GM18909 (cell line): ENCODE results near the gene MAGEA9.
"Not testable (repeated sequence)": the region's sequence is repeated elsewhere in the genome, so short reads cannot be mapped to it uniquely, and the experiment has no call there.

ENCODE experiments used
- ATAC-seq: cut with Tn5 transposase; IDR thresholded peaks from one replicate; pipeline ENCODE4 v1.9.1; 2021; ENCODE audit warnings: mild to moderate bottlenecking; ENCODE audit not compliant: unreplicated experiment, poor library complexity

Gene MAGEA9

DNA sequence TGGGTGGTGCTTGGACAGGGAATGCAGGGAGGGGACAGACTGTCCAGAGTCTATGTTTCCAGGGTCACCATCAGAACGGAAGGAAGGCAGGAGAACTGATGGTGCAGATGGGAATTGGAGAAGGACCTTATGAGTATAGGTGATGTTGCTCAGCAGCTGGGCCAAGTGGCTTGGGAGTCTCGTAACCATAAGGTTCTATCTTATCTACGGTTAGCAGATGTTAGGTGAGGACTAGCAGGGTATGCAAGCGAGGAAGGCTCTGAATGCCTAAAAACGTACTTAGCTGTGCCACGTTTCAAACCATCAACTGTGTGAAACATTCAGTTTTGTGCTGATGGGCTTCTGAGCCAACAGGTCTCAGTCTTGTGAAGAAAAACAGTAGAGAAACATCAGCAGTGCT lies 22.4 kb downstream of the MAGEA9 start:
- ATAC-seq = no peak

DNA sequence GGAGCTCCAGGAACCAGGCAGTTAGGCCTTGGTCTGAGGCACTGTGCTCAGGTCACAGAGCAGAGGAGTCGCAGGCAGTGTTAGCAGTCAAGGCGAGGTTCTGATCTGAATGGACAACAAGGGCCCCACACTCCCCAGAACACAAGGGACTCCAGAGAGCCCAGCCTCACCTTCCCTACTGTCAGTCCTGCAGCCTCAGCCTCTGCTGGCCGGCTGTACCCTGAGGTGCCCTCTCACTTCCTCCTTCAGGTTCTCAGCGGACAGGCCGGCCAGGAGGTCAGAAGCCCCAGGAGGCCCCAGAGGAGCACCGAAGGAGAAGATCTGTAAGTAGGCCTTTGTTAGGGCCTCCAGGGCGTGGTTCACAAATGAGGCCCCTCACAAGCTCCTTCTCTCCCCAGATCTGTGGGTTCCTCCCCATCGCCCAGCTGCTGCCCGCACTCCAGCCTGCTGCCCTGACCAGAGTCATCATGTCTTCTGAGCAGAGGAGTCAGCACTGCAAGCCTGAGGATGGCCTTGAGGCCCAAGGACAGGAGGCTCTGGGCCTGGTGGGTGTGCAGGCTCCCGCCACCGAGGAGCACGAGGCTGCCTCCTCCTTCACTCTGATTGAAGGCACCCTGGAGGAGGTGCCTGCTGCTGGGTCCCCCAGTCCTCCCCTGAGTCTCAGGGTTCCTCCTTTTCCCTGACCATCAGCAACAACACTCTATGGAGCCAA lies 26.2 kb downstream of the MAGEA9 start:
- no peak for ATAC-seq

DNA sequence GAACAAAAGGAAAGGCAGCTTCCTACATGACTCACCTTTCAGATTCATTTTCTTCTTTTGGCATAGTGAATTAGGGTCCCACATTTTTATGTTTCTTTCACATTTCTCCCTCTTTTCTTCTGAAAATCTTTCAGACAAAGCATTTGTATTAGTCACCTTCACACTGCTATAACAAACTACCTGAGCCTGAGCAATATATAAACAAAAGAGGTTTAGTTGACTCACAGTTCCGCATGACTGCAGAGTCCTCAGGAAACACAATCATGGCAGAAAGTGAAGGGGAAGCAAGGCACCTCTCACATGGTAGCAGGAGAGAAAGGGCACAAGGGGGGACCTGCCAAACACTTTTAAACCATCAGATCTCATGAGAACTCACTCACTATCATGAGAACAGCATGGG lies 36.9 kb downstream of the MAGEA9 start:
- no peak for ATAC-seq

DNA sequence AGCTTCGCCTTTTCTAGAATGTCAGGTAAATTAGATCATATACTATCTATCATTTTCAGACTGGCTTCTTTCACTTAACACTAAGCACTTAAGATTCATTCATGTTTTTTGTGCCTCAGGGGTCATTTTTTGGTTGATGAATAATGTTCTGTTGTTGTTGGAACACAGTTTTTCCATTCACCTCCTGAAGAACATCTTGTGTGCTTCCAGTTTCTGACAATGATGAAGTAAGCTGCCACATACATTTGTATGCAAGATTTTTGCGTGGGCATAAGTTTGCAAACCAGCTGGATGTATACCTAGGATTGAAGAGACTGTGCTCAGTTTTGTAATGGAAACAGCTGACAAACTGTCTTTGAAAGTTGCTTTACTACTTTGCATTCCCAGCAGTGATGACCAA lies 37.6 kb downstream of the MAGEA9 start:
- ATAC-seq = no peak

DNA sequence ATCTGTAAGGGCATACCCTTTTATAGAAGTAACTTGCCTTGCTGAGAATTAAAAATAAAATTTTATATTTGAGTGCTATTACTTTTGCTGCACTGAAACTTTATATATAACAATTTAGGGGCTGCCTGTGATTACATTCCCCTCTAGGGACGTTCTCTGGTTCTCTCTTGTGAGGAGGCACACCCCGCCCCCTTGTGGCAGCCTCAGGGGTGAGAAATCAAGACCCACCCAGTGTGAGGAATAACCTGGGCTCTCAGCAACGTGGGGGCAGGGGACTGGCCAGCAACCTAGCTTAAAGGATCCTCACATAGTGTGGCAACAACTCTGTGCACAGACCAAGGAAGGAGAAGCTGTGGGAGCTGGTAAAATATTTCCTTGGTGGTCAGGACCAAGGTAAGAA lies 43.7 kb downstream of the MAGEA9 start:
- ATAC-seq = no peak

DNA sequence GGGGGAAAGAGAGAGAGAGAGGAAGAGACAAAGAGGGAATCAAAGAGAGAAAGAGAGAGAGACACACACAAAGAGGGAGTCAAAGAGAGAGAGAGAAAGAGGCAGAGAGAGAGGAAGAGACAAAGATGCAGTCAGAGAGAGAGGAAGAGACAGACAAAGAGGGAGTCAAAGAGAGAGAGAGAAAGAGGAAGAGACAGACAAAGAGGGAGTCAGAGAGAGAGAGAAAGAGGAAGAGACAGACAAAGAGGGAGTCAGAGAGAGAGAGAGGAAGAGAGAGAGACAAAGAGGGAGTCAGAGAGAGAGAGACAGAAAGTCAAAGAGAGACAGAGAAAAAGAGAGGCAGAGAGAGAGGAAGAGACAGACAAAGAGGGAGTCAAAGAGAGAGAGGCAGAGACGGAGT lies 45.5 kb downstream of the MAGEA9 start:
- ATAC-seq = no peak

DNA sequence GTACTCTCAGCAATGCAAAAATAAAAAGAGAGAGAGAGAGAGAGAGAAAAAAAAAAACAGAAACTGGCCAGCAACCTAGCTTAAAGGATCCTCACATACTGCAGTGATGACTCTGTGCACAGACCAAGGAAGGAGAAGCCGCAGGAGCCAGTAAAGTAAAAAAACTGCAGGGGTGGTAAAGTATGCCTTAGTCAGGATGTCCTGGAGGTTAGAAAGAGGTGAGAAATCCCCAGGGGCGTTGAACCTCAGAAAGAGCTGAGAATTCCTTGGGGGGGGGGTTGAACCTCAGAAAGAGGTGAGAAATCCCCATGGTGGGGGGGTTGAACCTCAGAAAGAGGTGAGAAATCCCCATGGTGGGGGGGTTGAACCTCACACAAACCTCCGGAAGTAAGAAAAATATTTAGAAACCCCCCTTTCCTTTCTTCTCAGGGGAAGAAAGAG lies 48.0 kb downstream of the MAGEA9 start:
- ATAC-seq = peak; percentile 50

DNA sequence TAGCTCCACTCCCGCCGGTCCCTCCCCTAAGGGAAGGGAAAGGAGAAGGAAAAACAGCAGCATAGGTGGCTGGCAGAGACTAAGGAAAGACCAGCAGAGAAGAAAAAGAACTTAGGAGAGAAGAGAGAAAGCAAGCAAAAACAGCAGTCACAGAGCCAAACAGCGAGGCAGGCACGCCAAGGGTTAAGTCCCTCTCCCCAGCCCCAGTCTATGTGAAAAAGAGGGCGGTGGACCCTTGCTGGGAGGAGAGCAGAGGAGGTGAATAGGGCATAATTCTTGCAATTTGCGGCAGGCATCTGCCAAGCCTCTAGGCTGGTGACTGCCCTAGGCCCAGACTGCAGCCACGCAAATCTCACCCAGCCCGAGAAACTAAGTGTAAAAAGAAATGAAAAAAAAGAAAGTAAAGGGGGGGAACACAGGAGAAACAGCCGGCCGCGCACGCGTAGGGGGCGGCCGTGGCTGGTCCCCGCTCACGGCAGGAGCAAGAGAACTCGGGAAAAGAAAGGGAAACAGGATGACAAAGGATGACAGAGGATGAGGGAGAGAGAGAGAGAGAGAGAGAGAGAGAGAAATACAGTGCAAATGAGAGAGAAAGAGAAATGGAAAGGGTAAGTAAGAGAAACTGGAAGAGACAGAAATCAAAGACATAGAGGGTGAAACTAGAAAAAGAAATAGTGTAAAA lies 48.6 kb downstream of the MAGEA9 start:
- peak; percentile 55 for ATAC-seq

DNA sequence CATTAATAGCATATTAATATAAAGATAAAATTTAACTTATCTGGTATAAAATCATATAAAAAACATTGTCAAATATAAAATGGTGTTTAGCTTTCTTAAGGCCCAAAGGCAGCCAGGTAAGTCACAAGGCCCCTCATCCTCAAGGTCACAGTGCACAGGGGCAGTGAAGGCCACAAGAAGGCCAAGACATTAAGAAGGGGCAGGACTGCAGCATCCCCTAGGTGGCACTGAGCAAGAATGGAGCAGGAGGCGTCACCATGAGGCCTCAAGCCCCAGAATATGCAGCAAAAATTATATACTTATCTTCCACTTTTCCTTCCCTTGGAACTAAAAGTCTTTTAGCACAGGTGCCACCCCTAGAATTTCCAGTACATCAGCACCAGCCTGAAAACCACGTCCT lies 49.7 kb downstream of the MAGEA9 start:
- no peak for ATAC-seq

DNA sequence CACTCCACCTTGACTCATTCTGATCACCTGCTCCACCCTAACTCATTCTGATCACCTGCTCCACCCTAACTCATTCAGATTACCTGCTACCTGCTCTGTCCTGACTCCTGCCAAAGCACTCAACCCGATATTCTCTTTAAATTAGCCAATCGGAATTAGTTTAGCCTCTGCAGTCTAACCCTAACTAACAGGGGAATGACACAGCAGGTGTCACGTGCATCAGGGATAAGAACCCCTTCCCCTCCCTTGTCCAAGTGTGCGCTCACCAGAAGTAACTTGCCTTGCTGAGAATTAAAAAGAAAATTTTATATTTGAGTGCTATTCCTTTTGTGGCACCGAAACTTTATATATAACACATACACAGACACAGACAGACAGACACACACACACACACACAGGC lies 55.0 kb downstream of the MAGEA9 start:
- not testable (repeated sequence) for ATAC-seq

DNA sequence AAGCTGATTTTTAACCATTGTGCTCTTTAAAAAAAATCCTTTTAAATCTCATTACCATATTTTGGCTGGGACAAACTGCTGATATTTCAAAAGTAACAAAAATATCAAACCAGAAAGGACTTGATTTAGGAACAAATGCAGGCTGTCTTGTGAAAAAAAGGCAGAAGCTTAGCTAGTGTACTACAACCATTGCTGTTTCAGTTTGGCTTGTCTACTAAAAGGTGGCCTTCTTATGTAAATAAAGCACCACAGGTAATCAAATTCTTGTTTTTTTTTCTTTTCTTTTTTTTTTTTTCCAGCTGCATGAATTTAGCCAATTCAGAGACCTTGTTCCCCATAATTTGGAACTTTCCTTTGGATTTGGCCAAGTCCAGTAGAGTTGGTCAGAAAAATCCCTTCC lies 55.4 kb downstream of the MAGEA9 start:
- no peak for ATAC-seq
